ENCODE results near the gene NOS1. TPM values are rescaled to one million over a fixed set of nuclear protein-coding genes. Genes with fewer than 3 reads are reported as not detected.

The NOS1 gene
- polyA plus RNA-seq, 1 donor from 2014 or later: not detected

DNA sequence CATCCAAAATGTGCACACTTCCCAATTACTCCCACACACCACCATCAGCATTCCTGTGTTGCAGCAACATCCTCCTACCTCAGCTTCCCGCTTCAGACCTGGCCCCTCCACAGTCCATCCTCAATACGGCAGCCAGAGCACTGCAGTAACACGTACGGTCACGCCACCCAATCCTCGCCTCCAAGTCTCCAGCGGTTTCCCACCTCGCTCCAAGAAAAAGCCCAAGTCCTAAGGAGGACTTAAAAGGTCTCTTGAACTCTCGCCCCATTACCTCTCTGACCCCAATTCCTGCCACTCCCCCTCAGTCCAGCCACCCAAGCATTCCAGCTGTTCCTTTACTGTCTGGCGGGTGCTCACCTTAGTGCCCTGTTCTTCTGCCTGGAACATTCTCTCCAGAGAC lies 183.1 kb downstream of the NOS1 start:
- Histone ChIP-seq H3K27ac (ENCODE audit: low read length) (no peak overlapping the region), H3F3A (ENCODE audit: insufficient read depth, low read length, poor library complexity, severe bottlenecking) (no peaks in the 10 kb centered on the region), H3K36me3 (ENCODE audit: insufficient read depth, low read length) (peaks cover 8% of the 10 kb centered on the region), H3K4me3 (ENCODE audit: low read length) (no peak overlapping the region), H3K79me2 (replicated peaks; ENCODE audit: insufficient read depth, low read length) (peaks cover 2% of the 10 kb centered on the region), H3K4me2 (ENCODE audit: low read length) (no peak overlapping the region), H3K9me3 (ENCODE audit: low read length) (no peaks in the 10 kb centered on the region), H4K20me1 (ENCODE audit: insufficient read depth) (no peaks in the 10 kb centered on the region), H2AFZ (ENCODE audit: low read depth, low read length) (no peak overlapping the region), H3K9me2 (ENCODE audit: insufficient read depth, low read length) (no peaks in the 10 kb centered on the region), H3K27me3 (ENCODE audit: insufficient read depth, low read depth, low read length) (no peaks in the 10 kb centered on the region), H3K9ac (ENCODE audit: low read length) (no peak overlapping the region)
- TF ChIP-seq POLR2AphosphoS5 (IDR thresholded peaks at IDR 0.05): no peak
- TF ChIP-seq, protein P1, sequence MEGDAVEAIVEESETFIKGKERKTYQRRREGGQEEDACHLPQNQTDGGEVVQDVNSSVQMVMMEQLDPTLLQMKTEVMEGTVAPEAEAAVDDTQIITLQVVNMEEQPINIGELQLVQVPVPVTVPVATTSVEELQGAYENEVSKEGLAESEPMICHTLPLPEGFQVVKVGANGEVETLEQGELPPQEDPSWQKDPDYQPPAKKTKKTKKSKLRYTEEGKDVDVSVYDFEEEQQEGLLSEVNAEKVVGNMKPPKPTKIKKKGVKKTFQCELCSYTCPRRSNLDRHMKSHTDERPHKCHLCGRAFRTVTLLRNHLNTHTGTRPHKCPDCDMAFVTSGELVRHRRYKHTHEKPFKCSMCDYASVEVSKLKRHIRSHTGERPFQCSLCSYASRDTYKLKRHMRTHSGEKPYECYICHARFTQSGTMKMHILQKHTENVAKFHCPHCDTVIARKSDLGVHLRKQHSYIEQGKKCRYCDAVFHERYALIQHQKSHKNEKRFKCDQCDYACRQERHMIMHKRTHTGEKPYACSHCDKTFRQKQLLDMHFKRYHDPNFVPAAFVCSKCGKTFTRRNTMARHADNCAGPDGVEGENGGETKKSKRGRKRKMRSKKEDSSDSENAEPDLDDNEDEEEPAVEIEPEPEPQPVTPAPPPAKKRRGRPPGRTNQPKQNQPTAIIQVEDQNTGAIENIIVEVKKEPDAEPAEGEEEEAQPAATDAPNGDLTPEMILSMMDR (IDR thresholded peaks at IDR 0.05; ENCODE audit: poor library complexity, severe bottlenecking): no peak
- TF ChIP-seq EP300 (conservative IDR thresholded peaks at IDR 0.05; ENCODE audit: poor library complexity, severe bottlenecking): no peak
- no peak for TF ChIP-seq SMC3 (conservative IDR thresholded peaks at IDR 0.05; ENCODE audit: poor library complexity)
- no peak for TF ChIP-seq EZH2 (IDR thresholded peaks at IDR 0.05; ENCODE audit: borderline replicate concordance, insufficient read depth, low read length, poor library complexity, severe bottlenecking)
- no peak for TF ChIP-seq TAF1 (IDR thresholded peaks at IDR 0.05; ENCODE audit: low read depth)
- TF ChIP-seq, protein P2, sequence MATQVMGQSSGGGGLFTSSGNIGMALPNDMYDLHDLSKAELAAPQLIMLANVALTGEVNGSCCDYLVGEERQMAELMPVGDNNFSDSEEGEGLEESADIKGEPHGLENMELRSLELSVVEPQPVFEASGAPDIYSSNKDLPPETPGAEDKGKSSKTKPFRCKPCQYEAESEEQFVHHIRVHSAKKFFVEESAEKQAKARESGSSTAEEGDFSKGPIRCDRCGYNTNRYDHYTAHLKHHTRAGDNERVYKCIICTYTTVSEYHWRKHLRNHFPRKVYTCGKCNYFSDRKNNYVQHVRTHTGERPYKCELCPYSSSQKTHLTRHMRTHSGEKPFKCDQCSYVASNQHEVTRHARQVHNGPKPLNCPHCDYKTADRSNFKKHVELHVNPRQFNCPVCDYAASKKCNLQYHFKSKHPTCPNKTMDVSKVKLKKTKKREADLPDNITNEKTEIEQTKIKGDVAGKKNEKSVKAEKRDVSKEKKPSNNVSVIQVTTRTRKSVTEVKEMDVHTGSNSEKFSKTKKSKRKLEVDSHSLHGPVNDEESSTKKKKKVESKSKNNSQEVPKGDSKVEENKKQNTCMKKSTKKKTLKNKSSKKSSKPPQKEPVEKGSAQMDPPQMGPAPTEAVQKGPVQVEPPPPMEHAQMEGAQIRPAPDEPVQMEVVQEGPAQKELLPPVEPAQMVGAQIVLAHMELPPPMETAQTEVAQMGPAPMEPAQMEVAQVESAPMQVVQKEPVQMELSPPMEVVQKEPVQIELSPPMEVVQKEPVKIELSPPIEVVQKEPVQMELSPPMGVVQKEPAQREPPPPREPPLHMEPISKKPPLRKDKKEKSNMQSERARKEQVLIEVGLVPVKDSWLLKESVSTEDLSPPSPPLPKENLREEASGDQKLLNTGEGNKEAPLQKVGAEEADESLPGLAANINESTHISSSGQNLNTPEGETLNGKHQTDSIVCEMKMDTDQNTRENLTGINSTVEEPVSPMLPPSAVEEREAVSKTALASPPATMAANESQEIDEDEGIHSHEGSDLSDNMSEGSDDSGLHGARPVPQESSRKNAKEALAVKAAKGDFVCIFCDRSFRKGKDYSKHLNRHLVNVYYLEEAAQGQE (IDR thresholded peaks at IDR 0.05; ENCODE audit: borderline replicate concordance): no peak
- no peak for TF ChIP-seq RAD21 (conservative IDR thresholded peaks at IDR 0.05)

DNA sequence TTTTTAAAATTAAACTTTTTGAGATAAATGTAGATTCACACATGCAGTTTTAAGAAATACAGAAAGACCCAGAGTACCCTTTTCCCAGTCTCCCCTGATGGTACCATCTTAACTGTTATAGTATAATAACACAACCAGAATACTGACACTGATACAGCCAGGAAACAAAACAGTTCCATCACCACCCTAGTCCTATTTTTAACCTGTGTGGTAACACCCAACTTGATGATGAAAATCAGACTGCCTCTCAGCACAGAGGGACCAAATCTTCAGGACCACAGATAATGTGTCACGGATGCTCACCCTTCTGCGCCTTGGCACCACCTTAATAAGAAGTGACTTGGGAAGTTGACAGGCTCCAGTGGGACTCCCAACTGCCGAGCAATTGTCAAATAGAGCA lies 189.3 kb downstream of the NOS1 start:
- Histone ChIP-seq H3K79me2 (replicated peaks; ENCODE audit: insufficient read depth, low read length) (peaks cover 7% of the 10 kb centered on the region), H3K9me2 (ENCODE audit: insufficient read depth, low read length) (no peaks in the 10 kb centered on the region), H4K20me1 (ENCODE audit: insufficient read depth) (no peaks in the 10 kb centered on the region), H3F3A (ENCODE audit: insufficient read depth, low read length, poor library complexity, severe bottlenecking) (no peaks in the 10 kb centered on the region), H3K9me3 (ENCODE audit: low read length) (no peaks in the 10 kb centered on the region), H3K27me3 (ENCODE audit: insufficient read depth, low read depth, low read length) (no peaks in the 10 kb centered on the region), H3K27ac (ENCODE audit: low read length) (no peak overlapping the region), H2AFZ (ENCODE audit: low read depth, low read length) (no peak overlapping the region), H3K36me3 (ENCODE audit: insufficient read depth, low read length) (peaks cover 13% of the 10 kb centered on the region), H3K4me3 (ENCODE audit: low read length) (no peak overlapping the region), H3K9ac (ENCODE audit: low read length) (no peak overlapping the region), H3K4me2 (ENCODE audit: low read length) (no peak overlapping the region)
- TF ChIP-seq POLR2AphosphoS5 (IDR thresholded peaks at IDR 0.05) (no peak), SMC3 (conservative IDR thresholded peaks at IDR 0.05; ENCODE audit: poor library complexity) (no peak), EZH2 (IDR thresholded peaks at IDR 0.05; ENCODE audit: borderline replicate concordance, insufficient read depth, low read length, poor library complexity, severe bottlenecking) (no peak), MXI1 (conservative IDR thresholded peaks at IDR 0.05; ENCODE audit: poor library complexity, severe bottlenecking) (no peak), EP300 (conservative IDR thresholded peaks at IDR 0.05; ENCODE audit: poor library complexity, severe bottlenecking) (no peak), TAF1 (IDR thresholded peaks at IDR 0.05; ENCODE audit: low read depth) (no peak)
- TF ChIP-seq, protein P2 (IDR thresholded peaks at IDR 0.05; ENCODE audit: borderline replicate concordance): no peak
